Hepatocyte (in vitro differentiated cells): Measurements from ENCODE around the gene SLC38A10. TPM values are rescaled to one million over a fixed set of nuclear protein-coding genes. Genes with fewer than 3 reads are reported as not detected.

Experiments used
- DNase-seq: peaks from one replicate; pipeline ENCODE4 v3.0.0-alpha.2; 2016; ENCODE audit warnings: low spot score
- H2AFZ ChIP-seq: fragments of 200-600 bp; sonication (generic); 2 replicates; pipeline ENCODE4 v1.6.0; 2016; ENCODE audit warnings: antibody characterized with exemption, mild to moderate bottlenecking
- H3K27ac ChIP-seq: fragments of 200-600 bp; sonication (generic); 2 replicates; pipeline ENCODE4 v1.5.1; 2016; ENCODE audit warnings: mild to moderate bottlenecking
- H3K27me3 ChIP-seq: fragments of 200-600 bp; sonication (generic); 2 replicates; pipeline ENCODE4 v1.6.1; 2016
- H3K36me3 ChIP-seq: fragments of 200-600 bp; sonication (generic); replicated peaks from 2 replicates; pipeline ENCODE4 v1.5.1; 2016; ENCODE audit warnings: low read depth; ENCODE audit not compliant: insufficient read depth
- H3K4me1 ChIP-seq: fragments of 200-600 bp; sonication (generic); 2 replicates; pipeline ENCODE4 v1.5.1; 2016; ENCODE audit warnings: mild to moderate bottlenecking, moderate library complexity; ENCODE audit not compliant: insufficient read depth
- H3K4me2 ChIP-seq: fragments of 200-600 bp; sonication (generic); 2 replicates; pipeline ENCODE4 v1.6.0; 2016
- H3K4me3 ChIP-seq: fragments of 200-600 bp; sonication (generic); 2 replicates; pipeline ENCODE4 v1.5.1; 2016; ENCODE audit warnings: mild to moderate bottlenecking
- H3K79me2 ChIP-seq: fragments of 200-600 bp; sonication (generic); 2 replicates; pipeline ENCODE4 v1.6.0; 2017; ENCODE audit warnings: mild to moderate bottlenecking
- H3K9me2 ChIP-seq: fragments of 200-600 bp; sonication (generic); replicated peaks from 2 replicates; pipeline ENCODE4 v1.6.0; 2017; ENCODE audit warnings: mild to moderate bottlenecking; ENCODE audit not compliant: insufficient read depth
- H3K9me3 ChIP-seq: fragments of 200-600 bp; sonication (generic); 2 replicates; pipeline ENCODE4 v1.5.1; 2016; ENCODE audit warnings: low read depth, mild to moderate bottlenecking
- H4K20me1 ChIP-seq: fragments of 200-600 bp; sonication (generic); 2 replicates; pipeline ENCODE4 v1.6.0; 2016; ENCODE audit warnings: mild to moderate bottlenecking; ENCODE audit not compliant: insufficient read depth, poor library complexity, severe bottlenecking
- CTCF ChIP-seq: fragments of 200-600 bp; sonication (generic); IDR thresholded peaks from 2 replicates; pipeline ENCODE4 v1.5.1; 2016; ENCODE audit warnings: antibody characterized with exemption, mild to moderate bottlenecking; ENCODE audit not compliant: poor library complexity
- EZH2 ChIP-seq: fragments of 200-600 bp; sonication (generic); IDR thresholded peaks from 2 replicates; pipeline ENCODE4 v1.6.1; 2016; ENCODE audit warnings: antibody characterized with exemption, mild to moderate bottlenecking, borderline replicate concordance
- EZH2phosphoT487 ChIP-seq: fragments of 200-600 bp; sonication (generic); IDR thresholded peaks from one replicate; pipeline ENCODE4 v1.6.1; 2018; ENCODE audit warnings: antibody characterized with exemption, mild to moderate bottlenecking, low read depth, moderate library complexity; ENCODE audit not compliant: unreplicated experiment, severe bottlenecking
- WGBS: methylation state at CpG from one replicate; pipeline ENCODE4 v1.1.6; 2016; ENCODE audit warnings: low lambda C conversion rate; ENCODE audit errors: missing lambda C conversion rate; 5-methylcytosine and 5-hydroxymethylcytosine counted together
- polyA plus RNA-seq: library from polyadenylated mRNA; unstranded; fragments of >200 nt; fragmentation: Nextera tagmentation; extraction: Ambion mirVana; gene quantifications from 2 replicates; pipeline ENCODE4 v1.2.1, GENCODE V29; 2016
- total RNA-seq: library from RNA; depleted of rRNA; stranded (reverse); fragments of >200 nt; gene quantifications from 2 replicates; pipeline ENCODE4 v1.2.3, GENCODE V29; 2014

The SLC38A10 gene
- total and polyA plus RNA-seq, 2 experiments from 2014 or later = 91.4 to 124 TPM

- Histone ChIP-seq H3K27me3 (no peaks in the 10 kb centered on the region), H3K79me2 (no peaks in the 10 kb centered on the region), H4K20me1 (no peaks in the 10 kb centered on the region), H3K36me3 (no peaks in the 10 kb centered on the region), H3K27ac (no peak overlapping the region), H3K9me2 (no peaks in the 10 kb centered on the region), H3K4me2 (no peak overlapping the region), H3K9me3 (no peaks in the 10 kb centered on the region), H3K4me1 (peaks cover 41% of the 10 kb centered on the region), H2AFZ (no peak overlapping the region), H3K4me3 (no peak overlapping the region)
- WGBS = 85% methylated on average over 20 of the region's 21 CpGs
- TF ChIP-seq EZH2phosphoT487 (no peak), EZH2 (no peak), CTCF (no peak)
- no peak for DNase-seq
These were observed 19.4 kb upstream of the SLC38A10 start for GRCh38 chr17:81314398-81315081.

GRCh38 chr17:81313776-81314397 is 18.8 kb upstream of the SLC38A10 start:
- H3K4me3 ChIP-seq = no peak overlapping the region
- H3K27me3 ChIP-seq = no peaks in the 10 kb centered on the region
- no peaks in the 10 kb centered on the region for H3K36me3 ChIP-seq
- no peak for TF ChIP-seq CTCF
- no peak for TF ChIP-seq EZH2phosphoT487
- TF ChIP-seq EZH2 = no peak
- no peak overlapping the region for H2AFZ ChIP-seq
- H3K4me2 ChIP-seq = no peak overlapping the region
- H3K4me1 ChIP-seq = peaks cover 47% of the 10 kb centered on the region
- no peaks in the 10 kb centered on the region for H3K79me2 ChIP-seq
- H3K9me3 ChIP-seq = no peaks in the 10 kb centered on the region
- no peak for DNase-seq
- H3K9me2 ChIP-seq = no peaks in the 10 kb centered on the region
- 62% methylated on average over 15 of the region's 17 CpGs for WGBS
- no peaks in the 10 kb centered on the region for H4K20me1 ChIP-seq
- H3K27ac ChIP-seq = no peak overlapping the region

- WGBS = 86% methylated on average over 21 of the region's 22 CpGs
- Histone ChIP-seq H3K79me2 (peaks cover 2% of the 10 kb centered on the region), H3K9me3 (no peaks in the 10 kb centered on the region), H3K4me2 (no peak overlapping the region), H3K4me3 (no peak overlapping the region), H4K20me1 (no peaks in the 10 kb centered on the region), H3K27ac (no peak overlapping the region), H3K36me3 (no peaks in the 10 kb centered on the region), H3K9me2 (no peaks in the 10 kb centered on the region), H2AFZ (no peak overlapping the region), H3K27me3 (no peaks in the 10 kb centered on the region), H3K4me1 (peaks cover 42% of the 10 kb centered on the region)
- TF ChIP-seq EZH2phosphoT487 = no peak
- TF ChIP-seq CTCF = no peak
- no peak for TF ChIP-seq EZH2
- DNase-seq = no peak
These were observed 17.7 kb upstream of the SLC38A10 start for GRCh38 chr17:81312624-81313325.
